Activated naive CD4-positive, alpha-beta T cell treated with anti-CD3 and anti-CD28 coated beads for 36 hours (primary cell): ENCODE results near the gene PIN1. TPM values are rescaled to one million over a fixed set of nuclear protein-coding genes. Genes with fewer than 3 reads are reported as not detected.
"Not testable (repeated sequence)": the region's sequence is repeated elsewhere in the genome, so short reads cannot be mapped to it uniquely, and the experiment has no call there.

ENCODE experiments used
- CTCF ChIA-PET: fragments of 350-600 bp; sonication (Branson Sonifier 250); formaldehyde crosslinking; loops from one replicate; lab custom pipeline; 2021; ENCODE audit warnings: antibody characterized with exemption; lab: Charles Lee
- DNase-seq: peaks from one replicate; pipeline ENCODE4 v3.0.0-alpha.2; 2020
- H3K27ac Mint-ChIP-seq: one replicate; pipeline ENCODE4 v1.8.0; 2021; ENCODE audit warnings: mild to moderate bottlenecking, mixed read lengths
- H3K27me3 Mint-ChIP-seq: one replicate; pipeline ENCODE4 v1.8.0; 2021; ENCODE audit warnings: low read depth, mixed read lengths
- H3K36me3 Mint-ChIP-seq: one replicate; pipeline ENCODE4 v1.8.0; 2021; ENCODE audit warnings: low read depth, mixed read lengths
- H3K4me1 Mint-ChIP-seq: one replicate; pipeline ENCODE4 v1.8.0; 2021; ENCODE audit warnings: low read depth, mixed read lengths
- H3K4me3 Mint-ChIP-seq: one replicate; pipeline ENCODE4 v1.8.0; 2021; ENCODE audit warnings: mild to moderate bottlenecking, moderate library complexity, mixed read lengths
- H3K9me3 Mint-ChIP-seq: one replicate; pipeline ENCODE4 v1.8.0; 2021; ENCODE audit warnings: mixed read lengths
- intact Hi-C: fragments of 100-400 bp; cut with micrococcal nuclease; formaldehyde crosslinking; loops from one replicate; pipeline ENCODE4 v1.15.1; 2023
- total RNA-seq, 2 experiments: library from RNA; stranded (reverse); gene quantifications; one replicate each; pipeline ENCODE4 v1.2.3, GENCODE V29; 2021

PIN1 gene
- total RNA-seq, result 10 to 100 TPM; 84.5 to 88.1 TPM

GRCh38 chr19:9834726-9835506, at the start of gene PIN1:
Gene PIN1, plus strand, starts transcription at chr19:9835318. Its CDS starts 27 bp downstream, at chr19:9835345.
- H3K27me3 Mint-ChIP-seq, result no peaks in the 10 kb centered on the region
- peaks cover 27% of the 10 kb centered on the region for H3K4me1 Mint-ChIP-seq
- peaks cover 7% of the 10 kb centered on the region for H3K36me3 Mint-ChIP-seq
- intact Hi-C loops, result loop anchor here (1.0 to 10.0 kb wide), 5 partner anchors 8 to 272 kb away; partner anchors contain the start of genes FBXL12, PPAN and UBL5
- CTCF ChIA-PET, result interaction anchor here (0.5 to 1.1 kb wide), 3 partner anchors 23 to 253 kb away, joined by 3 to 4 read pairs (median 3); no protein-coding TSS in a partner anchor
- peak within 1 kb of the TSS; percentile 84 for H3K4me3 Mint-ChIP-seq
- DNase-seq, result peak; percentile 99
- peak within 1 kb of the TSS; percentile 85 for H3K27ac Mint-ChIP-seq
- no peaks in the 10 kb centered on the region for H3K9me3 Mint-ChIP-seq

GRCh38 chr19:9785367-9786331, 49.5 kb upstream of the PIN1 start:
- intact Hi-C loops, result loop anchor here (1.0 kb wide), 4 partner anchors 11 to 199 kb away; partner anchors contain the start of genes FBXL12 and ZNF846
- Mint-ChIP-seq H3K36me3 (no peaks in the 10 kb centered on the region), H3K4me1 (peaks cover 25% of the 10 kb centered on the region), H3K4me3 (peak overlapping the region; percentile 93), H3K9me3 (no peaks in the 10 kb centered on the region), H3K27me3 (no peaks in the 10 kb centered on the region), H3K27ac (peak overlapping the region; percentile 94)
- DNase-seq, result peak; percentile 100
- CTCF ChIA-PET, result no interaction called here

GRCh38 chr19:9786342-9786741, 48.8 kb upstream of the PIN1 start:
- Mint-ChIP-seq H3K9me3 (no peaks in the 10 kb centered on the region), H3K4me1 (peaks cover 25% of the 10 kb centered on the region), H3K36me3 (no peaks in the 10 kb centered on the region), H3K4me3 (peak overlapping the region; percentile 93), H3K27me3 (no peaks in the 10 kb centered on the region), H3K27ac (no peak overlapping the region)
- DNase-seq, result no peak
- CTCF ChIA-PET, result no interaction called here
- intact Hi-C loops, result no loop called here

- peak overlapping the region; percentile 60 for H3K4me3 Mint-ChIP-seq
- H3K27me3 Mint-ChIP-seq, result no peaks in the 10 kb centered on the region
- no peaks in the 10 kb centered on the region for H3K9me3 Mint-ChIP-seq
- CTCF ChIA-PET, result no interaction called here
- intact Hi-C loops, result no loop called here
- peaks cover 27% of the 10 kb centered on the region for H3K4me1 Mint-ChIP-seq
- H3K36me3 Mint-ChIP-seq, result no peaks in the 10 kb centered on the region
- DNase-seq, result no peak
- H3K27ac Mint-ChIP-seq, result no peak overlapping the region
These were observed 48.3 kb upstream of the PIN1 start for GRCh38 chr19:9786819-9787218.

GRCh38 chr19:9788604-9789003, 46.5 kb upstream of the PIN1 start:
- H3K4me1 Mint-ChIP-seq, result peaks cover 30% of the 10 kb centered on the region
- H3K4me3 Mint-ChIP-seq, H3K27me3 Mint-ChIP-seq, H3K27ac Mint-ChIP-seq, DNase-seq, intact Hi-C loops, H3K9me3 Mint-ChIP-seq, H3K36me3 Mint-ChIP-seq: not testable (repeated sequence)
- CTCF ChIA-PET, result interaction anchor here (0.6 kb wide), 1 partner anchor 125 kb away, joined by 3 read pairs; no protein-coding TSS in a partner anchor

- H3K27ac Mint-ChIP-seq, result no peak overlapping the region
- DNase-seq, result no peak
These were observed 46.1 kb upstream of the PIN1 start for GRCh38 chr19:9789066-9789465.

GRCh38 chr19:9789579-9789978, 45.5 kb upstream of the PIN1 start:
- H3K36me3 Mint-ChIP-seq, H3K27me3 Mint-ChIP-seq, H3K9me3 Mint-ChIP-seq, H3K27ac Mint-ChIP-seq, intact Hi-C loops, H3K4me3 Mint-ChIP-seq, DNase-seq: not testable (repeated sequence)
- H3K4me1 Mint-ChIP-seq, result peaks cover 22% of the 10 kb centered on the region
- CTCF ChIA-PET, result interaction anchor here (1.8 kb wide), 1 partner anchor 164 kb away, joined by 8 read pairs; no protein-coding TSS in a partner anchor

More at GRCh38 chr19:9789066-9789465, 46.1 kb upstream of the PIN1 start:
- Mint-ChIP-seq H3K27me3 (no peaks in the 10 kb centered on the region), H3K9me3 (no peaks in the 10 kb centered on the region), H3K4me3 (no peak overlapping the region), H3K4me1 (peaks cover 27% of the 10 kb centered on the region), H3K36me3 (no peaks in the 10 kb centered on the region)
- CTCF ChIA-PET, result no interaction called here
- intact Hi-C loops, result no loop called here

- H3K27me3 Mint-ChIP-seq, DNase-seq, H3K27ac Mint-ChIP-seq, H3K9me3 Mint-ChIP-seq, H3K36me3 Mint-ChIP-seq: not testable (repeated sequence)
- intact Hi-C loops, result loop anchor here (2.0 kb wide), 1 partner anchor 958 kb away; the partner anchor contains the start of genes MBD3L1 and ZNF558
- CTCF ChIA-PET, result interaction anchor here (1.0 to 1.8 kb wide), 2 partner anchors 165 to 585 kb away, joined by 3 to 8 read pairs; no protein-coding TSS in a partner anchor
- peaks cover 16% of the 10 kb centered on the region for H3K4me1 Mint-ChIP-seq
- peak overlapping the region; percentile 5 for H3K4me3 Mint-ChIP-seq
These were observed 44.1 kb upstream of the PIN1 start for GRCh38 chr19:9791073-9791367.

GRCh38 chr19:9791552-9792205, 43.4 kb upstream of the PIN1 start:
- H3K9me3 Mint-ChIP-seq, result no peaks in the 10 kb centered on the region
- intact Hi-C loops, result loop anchor here (1.0 to 2.0 kb wide), 7 partner anchors 28 to 959 kb away; partner anchors contain the start of genes FBXL12, MBD3L1, ZNF121 and ZNF317
- DNase-seq, result peak; percentile 96
- CTCF ChIA-PET, result interaction anchor here (1.0 to 1.8 kb wide), 2 partner anchors 166 to 586 kb away, joined by 3 to 8 read pairs; no protein-coding TSS in a partner anchor
- H3K4me1 Mint-ChIP-seq, result peaks cover 13% of the 10 kb centered on the region
- peak overlapping the region; percentile 77 for H3K27ac Mint-ChIP-seq
- peak overlapping the region; percentile 86 for H3K4me3 Mint-ChIP-seq
- no peaks in the 10 kb centered on the region for H3K27me3 Mint-ChIP-seq
- H3K36me3 Mint-ChIP-seq, result no peaks in the 10 kb centered on the region

- no peaks in the 10 kb centered on the region for H3K9me3 Mint-ChIP-seq
- no peaks in the 10 kb centered on the region for H3K27me3 Mint-ChIP-seq
- peak; percentile 95 for DNase-seq
- H3K4me3 Mint-ChIP-seq, result peak overlapping the region; percentile 86
- H3K36me3 Mint-ChIP-seq, result no peaks in the 10 kb centered on the region
- H3K27ac Mint-ChIP-seq, result peak overlapping the region; percentile 77
- intact Hi-C loops, result loop anchor here (1.0 to 2.0 kb wide), 7 partner anchors 27 to 652 kb away; partner anchors contain the start of genes FBXL12, ZNF121, ZNF266 and ZNF317
- CTCF ChIA-PET, result interaction anchor here (1.3 kb wide), 1 partner anchor 165 kb away, joined by 3 read pairs; no protein-coding TSS in a partner anchor
- peaks cover 13% of the 10 kb centered on the region for H3K4me1 Mint-ChIP-seq
These were observed 42.7 kb upstream of the PIN1 start for GRCh38 chr19:9792206-9793070.
